ENCODE measurements around the gene RNF222.

DNA sequence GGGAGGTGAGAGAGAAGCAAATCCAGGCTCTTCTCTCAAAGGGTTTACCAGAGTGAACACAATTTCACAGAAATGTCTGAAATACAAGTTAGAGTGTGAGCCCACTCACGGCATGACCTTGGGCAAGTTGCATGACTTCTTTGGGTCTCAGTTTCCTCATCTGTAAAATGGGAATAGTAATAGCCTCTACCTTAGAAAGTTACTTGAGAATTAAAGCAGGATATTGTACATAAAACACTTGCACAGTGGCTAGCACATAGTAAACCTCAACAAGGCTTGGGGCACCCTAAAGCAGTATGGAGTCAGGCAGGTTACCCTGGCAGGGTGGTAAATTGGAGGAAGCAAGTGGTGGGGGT is 13.2 kb upstream of the RNF222 start:
- TF ChIP-seq, protein P1, sequence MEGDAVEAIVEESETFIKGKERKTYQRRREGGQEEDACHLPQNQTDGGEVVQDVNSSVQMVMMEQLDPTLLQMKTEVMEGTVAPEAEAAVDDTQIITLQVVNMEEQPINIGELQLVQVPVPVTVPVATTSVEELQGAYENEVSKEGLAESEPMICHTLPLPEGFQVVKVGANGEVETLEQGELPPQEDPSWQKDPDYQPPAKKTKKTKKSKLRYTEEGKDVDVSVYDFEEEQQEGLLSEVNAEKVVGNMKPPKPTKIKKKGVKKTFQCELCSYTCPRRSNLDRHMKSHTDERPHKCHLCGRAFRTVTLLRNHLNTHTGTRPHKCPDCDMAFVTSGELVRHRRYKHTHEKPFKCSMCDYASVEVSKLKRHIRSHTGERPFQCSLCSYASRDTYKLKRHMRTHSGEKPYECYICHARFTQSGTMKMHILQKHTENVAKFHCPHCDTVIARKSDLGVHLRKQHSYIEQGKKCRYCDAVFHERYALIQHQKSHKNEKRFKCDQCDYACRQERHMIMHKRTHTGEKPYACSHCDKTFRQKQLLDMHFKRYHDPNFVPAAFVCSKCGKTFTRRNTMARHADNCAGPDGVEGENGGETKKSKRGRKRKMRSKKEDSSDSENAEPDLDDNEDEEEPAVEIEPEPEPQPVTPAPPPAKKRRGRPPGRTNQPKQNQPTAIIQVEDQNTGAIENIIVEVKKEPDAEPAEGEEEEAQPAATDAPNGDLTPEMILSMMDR (IDR thresholded peaks at IDR 0.05; ENCODE audit: control extremely low read depth in 1 of 3, insufficient read depth in 1 of 3, low read depth in 1 of 3, low read length in 3 of 3): no peak
- TF ChIP-seq EZH2 (IDR thresholded peaks at IDR 0.05; ENCODE audit: low read depth, low read length, severe bottlenecking) (no peak), RAD21 (IDR thresholded peaks at IDR 0.05 in 1 of 2, conservative IDR thresholded peaks at IDR 0.05 in 1 of 2; ENCODE audit: low read depth in 2 of 2, low read length in 2 of 2) (no peak), SRF (IDR thresholded peaks at IDR 0.05; ENCODE audit: low read depth, low read length) (no peak), FOSL1 (IDR thresholded peaks at IDR 0.05; ENCODE audit: insufficient read depth, low read depth, low read length) (no peak), YY1 (IDR thresholded peaks at IDR 0.05; ENCODE audit: low read depth, low read length) (no peak)

Measured in H1 (cell line).